ENCODE measurements around the gene PCDH18. TPM values are rescaled to one million over a fixed set of nuclear protein-coding genes. Genes with fewer than 3 reads are reported as not detected.

Gene PCDH18
- total RNA-seq = 1 to 10 TPM; 5.3 to 5.6 TPM

GRCh38 chr4:137531986-137532868 lies at the start of gene PCDH18:
TSS of gene PCDH18 (minus strand) at chr4:137532494. CDS start at chr4:137532088, 406 bp downstream.
- Histone ChIP-seq H3K36me3 (no peaks in the 10 kb centered on the region), H3K4me3 (peak within 1 kb of the TSS; percentile 43 to 57), H3K9me3 (no peaks in the 10 kb centered on the region), H3K4me1 (no peaks in the 10 kb centered on the region), H3K27ac (peak within 1 kb of the TSS; percentile 75 to 77), H3K27me3 (no peaks in the 10 kb centered on the region)
- peak; percentile 94 for DNase-seq (ENCODE audit: low spot score)
- no peak for TF ChIP-seq CTCF (IDR thresholded peaks at IDR 0.05)

- H3K36me3 ChIP-seq = no peaks in the 10 kb centered on the region
- no peak overlapping the region for H3K4me3 ChIP-seq
- no peaks in the 10 kb centered on the region for H3K9me3 ChIP-seq
- DNase-seq (ENCODE audit: low spot score) = no peak
- no peaks in the 10 kb centered on the region for H3K27me3 ChIP-seq
- no peak for TF ChIP-seq CTCF (IDR thresholded peaks at IDR 0.05)
- no peak overlapping the region for H3K27ac ChIP-seq
- H3K4me1 ChIP-seq = no peaks in the 10 kb centered on the region
Measured at GRCh38 chr4:137576446-137576845, 44.2 kb upstream of the PCDH18 start.

- no peak overlapping the region for H3K27ac ChIP-seq
- no peak for TF ChIP-seq CTCF (IDR thresholded peaks at IDR 0.05)
- no peaks in the 10 kb centered on the region for H3K4me1 ChIP-seq
- DNase-seq (ENCODE audit: low spot score) = no peak
- no peak overlapping the region for H3K4me3 ChIP-seq
- no peaks in the 10 kb centered on the region for H3K36me3 ChIP-seq
- no peaks in the 10 kb centered on the region for H3K27me3 ChIP-seq
- no peaks in the 10 kb centered on the region for H3K9me3 ChIP-seq
Measured at GRCh38 chr4:137572647-137573046, 40.4 kb upstream of the PCDH18 start.

GRCh38 chr4:137572163-137572562 lies 39.9 kb upstream of the PCDH18 start:
- H3K4me1 ChIP-seq = no peaks in the 10 kb centered on the region
- no peaks in the 10 kb centered on the region for H3K27me3 ChIP-seq
- H3K36me3 ChIP-seq = no peaks in the 10 kb centered on the region
- DNase-seq (ENCODE audit: low spot score) = no peak
- H3K4me3 ChIP-seq = no peak overlapping the region
- TF ChIP-seq CTCF (IDR thresholded peaks at IDR 0.05) = no peak
- H3K27ac ChIP-seq = no peak overlapping the region
- H3K9me3 ChIP-seq = no peaks in the 10 kb centered on the region

- H3K4me3 ChIP-seq = no peak overlapping the region
- H3K36me3 ChIP-seq = no peaks in the 10 kb centered on the region
- H3K4me1 ChIP-seq = no peaks in the 10 kb centered on the region
- no peaks in the 10 kb centered on the region for H3K27me3 ChIP-seq
- no peak overlapping the region for H3K27ac ChIP-seq
- no peaks in the 10 kb centered on the region for H3K9me3 ChIP-seq
- no peak for DNase-seq (ENCODE audit: low spot score)
- TF ChIP-seq CTCF (IDR thresholded peaks at IDR 0.05) = no peak
Measured at GRCh38 chr4:137559801-137560200, 27.5 kb upstream of the PCDH18 start.

Data from right atrium auricular region (tissue), 2 donors.